DMS153 (cell line): Measurements from ENCODE around the gene MARCHF11.

Experiments
- DNase-seq: peaks from one replicate; lab custom pipeline; 2025; lab: John Stamatoyannopoulos, UW

Gene MARCHF11

DNA sequence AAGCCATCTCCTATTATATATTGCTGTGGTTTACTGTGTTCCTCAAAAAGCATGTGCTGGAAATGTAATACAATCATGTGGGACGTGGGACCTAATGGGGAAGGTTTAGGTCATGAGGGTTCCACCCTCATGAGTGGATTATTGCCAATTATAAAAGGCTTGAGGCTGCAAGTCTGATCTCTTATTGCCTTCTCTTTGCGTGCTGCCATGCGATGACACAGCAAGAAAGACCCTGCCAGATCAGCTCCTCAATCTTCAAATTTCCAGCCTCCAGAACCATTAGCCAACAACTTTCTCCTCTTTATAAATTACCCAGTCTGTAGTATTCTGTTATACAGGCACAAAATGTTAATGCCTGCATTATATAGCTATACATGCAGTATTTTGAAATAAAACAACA is 45.4 kb downstream of the MARCHF11 start:
- DNase-seq = no peak

DNA sequence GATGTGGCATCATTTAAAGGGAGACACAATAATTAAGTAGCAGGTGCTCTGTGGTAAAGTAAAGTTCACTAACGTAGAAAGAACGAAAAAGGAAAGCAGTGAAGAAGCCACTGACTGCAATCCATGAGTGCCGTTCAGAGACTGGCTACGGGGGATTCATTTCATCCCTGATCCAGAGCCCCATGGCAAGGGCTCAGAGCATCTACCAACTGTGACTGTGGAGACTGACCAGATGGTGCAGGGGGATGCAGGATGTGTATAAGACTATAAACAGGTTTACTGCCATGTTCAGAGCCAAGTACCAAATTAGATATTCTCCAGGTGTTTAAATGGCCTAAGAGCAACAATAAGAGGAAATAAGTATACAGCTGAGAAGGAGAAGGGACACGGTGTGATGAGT is 47.7 kb downstream of the MARCHF11 start:
- DNase-seq = no peak

GRCh38 chr5:16128944-16129343 is 50.6 kb downstream of the MARCHF11 start:
- no peak for DNase-seq

DNA sequence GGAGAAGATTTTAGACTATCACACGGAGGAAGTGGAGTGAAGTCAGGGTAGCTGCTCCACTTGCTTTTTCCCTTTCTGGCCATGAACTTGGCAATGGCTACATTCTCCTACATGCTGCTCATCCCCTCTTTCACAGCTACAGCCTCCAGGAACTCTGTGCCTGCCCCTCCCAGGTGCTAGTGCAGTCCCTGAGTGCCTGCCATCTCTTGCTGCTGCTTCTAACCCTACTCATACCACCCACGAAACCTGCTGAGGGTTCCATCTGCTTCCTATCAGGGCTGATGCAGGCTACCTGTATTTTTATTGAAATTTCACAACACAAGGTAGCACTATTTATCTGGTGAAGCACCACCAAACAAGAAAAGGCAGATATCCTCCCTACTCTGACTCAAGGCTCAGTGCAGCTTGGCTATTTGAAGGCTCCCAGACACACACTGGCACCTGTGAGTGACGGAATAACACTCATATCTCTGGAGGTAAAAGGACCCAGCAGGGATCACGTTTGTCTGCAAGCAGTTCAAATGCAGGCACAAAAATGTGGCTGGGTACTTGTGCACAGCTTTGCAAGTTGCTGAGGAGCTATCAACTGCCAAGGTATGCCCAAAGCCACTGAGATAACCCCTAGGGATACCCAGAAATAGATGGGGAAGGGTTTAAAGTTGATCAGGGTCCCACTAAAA is 51.6 kb downstream of the MARCHF11 start:
- DNase-seq = no peak

DNA sequence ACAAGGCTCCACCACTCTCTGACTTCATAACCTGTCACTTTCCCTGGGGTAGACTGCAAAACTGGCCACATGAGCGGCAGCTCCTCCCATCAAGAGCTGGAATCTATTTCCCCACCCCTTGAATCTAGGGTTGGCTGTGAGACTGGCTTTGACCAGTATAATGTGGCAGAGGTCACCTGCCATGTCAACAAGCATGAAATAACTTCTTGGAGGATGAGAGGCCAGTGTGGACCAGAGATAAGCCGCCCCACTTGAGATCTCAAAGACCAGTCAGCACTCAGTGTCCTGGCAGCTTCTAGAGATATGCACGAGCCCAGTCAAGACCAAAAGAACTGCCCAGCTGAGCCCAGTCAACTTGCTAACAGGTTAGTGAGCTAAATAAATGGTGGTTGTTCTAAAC is 59.0 kb downstream of the MARCHF11 start:
- no peak for DNase-seq

GRCh38 chr5:16119790-16120189 is 59.8 kb downstream of the MARCHF11 start:
- DNase-seq = no peak

- DNase-seq = no peak
These were observed 64.5 kb downstream of the MARCHF11 start for GRCh38 chr5:16115140-16115539.

DNA sequence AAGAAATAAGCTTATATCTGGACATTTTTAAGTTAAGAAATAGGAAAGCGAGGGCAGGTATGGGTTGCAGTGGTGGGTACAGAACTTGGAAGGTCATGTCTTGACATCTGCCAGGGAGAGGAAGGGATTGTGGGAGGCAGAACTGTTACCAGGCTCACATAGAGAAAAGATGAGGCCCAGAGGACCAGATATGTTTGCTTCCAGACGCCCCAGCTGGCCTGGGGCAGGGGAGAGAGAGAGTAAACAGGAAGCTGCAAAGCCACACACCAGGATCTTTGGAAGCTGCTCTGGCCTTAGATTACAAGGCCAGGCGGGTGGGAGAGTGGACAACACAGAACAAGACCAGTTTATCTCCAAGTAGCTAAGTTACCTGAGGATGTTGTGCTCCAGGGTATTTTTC is 71.2 kb downstream of the MARCHF11 start:
- no peak for DNase-seq

DNA sequence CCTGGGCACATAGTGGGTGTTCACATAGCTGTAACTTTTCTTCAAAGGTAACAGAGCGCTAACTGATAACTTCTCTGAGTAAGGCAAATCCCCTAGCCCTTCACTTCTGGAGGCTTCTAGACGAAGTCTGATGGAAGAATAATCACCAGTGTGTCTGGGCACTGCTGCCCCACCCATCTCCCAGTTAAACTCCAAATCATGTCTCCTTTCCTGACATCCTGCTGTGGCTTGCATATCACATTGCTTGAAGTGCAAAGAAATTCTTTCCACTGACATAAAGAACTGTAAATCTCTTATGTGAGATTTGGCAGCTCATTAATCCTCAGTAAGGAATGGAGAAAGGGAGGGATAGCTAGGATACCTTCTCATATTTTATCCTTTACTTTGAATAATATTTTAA is 74.6 kb downstream of the MARCHF11 start:
- no peak for DNase-seq

DNA sequence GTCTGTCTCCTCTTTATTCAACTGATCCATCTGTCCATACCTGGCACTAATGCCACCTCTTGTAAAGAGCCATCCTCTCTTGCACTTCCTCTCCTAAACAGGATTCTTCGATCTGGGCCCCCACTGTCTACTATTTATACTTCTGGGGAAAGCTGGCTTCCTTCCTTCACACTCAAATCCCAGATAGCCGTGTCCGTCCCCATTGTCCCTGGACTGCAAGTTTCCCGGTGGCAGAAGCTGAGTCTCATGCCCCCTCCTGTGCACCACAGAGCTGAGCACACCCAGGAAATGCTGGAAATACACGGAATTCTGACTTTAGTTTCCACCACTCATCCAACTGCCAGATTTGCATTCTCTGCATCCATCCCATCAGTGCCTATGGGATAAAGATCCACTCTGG is 84.0 kb downstream of the MARCHF11 start:
- DNase-seq = no peak

DNA sequence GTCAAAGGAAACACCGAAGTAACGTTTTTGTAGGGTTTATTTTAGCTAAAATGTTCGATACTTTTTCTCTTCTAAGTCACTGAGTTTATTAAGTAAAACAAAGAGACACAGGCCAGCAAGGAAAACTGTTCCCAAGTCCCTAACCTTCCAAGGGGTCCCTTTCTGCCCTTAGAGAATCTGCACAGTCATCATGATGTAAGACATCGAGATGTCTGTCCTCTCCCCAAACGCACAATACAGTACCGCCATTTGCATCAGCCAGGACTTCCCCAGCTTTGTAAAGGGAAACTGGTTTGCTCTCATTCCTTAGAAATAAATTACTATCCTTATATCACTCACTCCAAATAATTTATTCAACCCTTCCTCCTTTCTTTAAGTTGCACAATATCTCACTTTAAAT is 89.3 kb downstream of the MARCHF11 start:
- no peak for DNase-seq

DNA sequence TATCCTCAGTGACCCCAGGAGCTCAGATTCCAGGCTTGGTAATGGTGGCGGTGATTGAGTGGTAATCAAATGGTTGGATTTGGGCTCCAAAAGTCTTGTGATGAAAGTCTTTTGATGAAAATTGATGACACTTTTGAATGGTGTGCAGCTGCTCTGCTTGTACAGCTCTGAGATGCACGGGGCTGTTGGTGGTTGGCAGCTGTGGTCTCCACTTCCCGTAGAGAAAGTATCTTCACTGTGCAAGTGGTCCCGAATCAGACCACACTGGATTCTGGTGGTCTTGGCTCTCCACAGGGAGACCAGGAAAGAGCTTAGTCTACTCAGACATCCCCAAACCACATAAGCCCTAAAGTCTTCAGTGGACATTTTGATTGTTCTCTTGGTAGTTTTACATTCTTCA is 96.6 kb downstream of the MARCHF11 start:
- no peak for DNase-seq

- DNase-seq = no peak
These were observed 97.5 kb downstream of the MARCHF11 start for GRCh38 chr5:16082053-16082452.

- no peak for DNase-seq
These were observed 98.1 kb downstream of the MARCHF11 start for GRCh38 chr5:16081376-16081955.

GRCh38 chr5:16076657-16077056 is 102.9 kb downstream of the MARCHF11 start:
- DNase-seq = no peak

DNA sequence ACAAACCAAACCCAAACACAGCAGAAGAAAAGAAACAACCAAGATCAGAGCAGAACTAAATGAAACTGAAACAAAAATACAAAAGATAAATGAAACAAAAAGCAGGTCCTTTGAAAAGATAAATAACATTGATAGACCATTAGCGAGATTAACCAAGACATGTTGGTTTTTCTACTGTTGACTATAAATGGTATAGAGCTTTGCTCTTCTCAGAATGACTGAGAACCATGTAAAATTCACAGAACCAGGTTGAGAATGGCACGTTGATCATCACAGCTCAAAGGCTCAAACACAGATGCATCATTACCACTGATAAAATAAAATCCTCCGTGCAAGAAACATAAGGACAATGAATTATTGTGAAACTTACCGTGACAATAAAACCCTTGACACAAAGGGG is 105.2 kb downstream of the MARCHF11 start:
- DNase-seq = no peak

- DNase-seq = no peak
These were observed 107.0 kb downstream of the MARCHF11 start for GRCh38 chr5:16072616-16073015.

DNA sequence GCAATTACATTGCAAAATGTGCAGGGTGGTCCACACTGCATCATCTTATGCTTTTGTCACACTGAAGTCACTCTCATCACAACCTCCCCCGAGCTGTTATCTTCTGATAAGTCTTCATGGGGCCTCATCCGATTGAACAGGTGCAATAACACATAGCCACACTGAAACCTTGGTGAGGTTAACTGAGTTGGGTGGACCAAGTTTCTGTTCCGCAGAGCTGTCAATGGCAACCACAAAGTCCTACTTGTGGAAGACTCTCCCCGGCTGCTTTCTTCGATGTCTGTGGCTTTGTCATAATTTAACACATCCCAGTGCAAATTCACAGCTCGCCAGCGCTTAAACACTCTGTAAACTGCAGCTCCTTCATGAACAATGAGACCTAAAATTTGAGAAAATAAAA is 112.2 kb downstream of the MARCHF11 start:
- DNase-seq = no peak

GRCh38 chr5:16066810-16067209 is 112.8 kb downstream of the MARCHF11 start:
- DNase-seq = no peak

- no peak for DNase-seq
These were observed 113.3 kb downstream of the MARCHF11 start for GRCh38 chr5:16066320-16066719.

GRCh38 chr5:16065831-16066230 is 113.8 kb downstream of the MARCHF11 start:
- DNase-seq = no peak

- DNase-seq = no peak
These were observed 115.3 kb downstream of the MARCHF11 start for GRCh38 chr5:16064135-16064893.

DNA sequence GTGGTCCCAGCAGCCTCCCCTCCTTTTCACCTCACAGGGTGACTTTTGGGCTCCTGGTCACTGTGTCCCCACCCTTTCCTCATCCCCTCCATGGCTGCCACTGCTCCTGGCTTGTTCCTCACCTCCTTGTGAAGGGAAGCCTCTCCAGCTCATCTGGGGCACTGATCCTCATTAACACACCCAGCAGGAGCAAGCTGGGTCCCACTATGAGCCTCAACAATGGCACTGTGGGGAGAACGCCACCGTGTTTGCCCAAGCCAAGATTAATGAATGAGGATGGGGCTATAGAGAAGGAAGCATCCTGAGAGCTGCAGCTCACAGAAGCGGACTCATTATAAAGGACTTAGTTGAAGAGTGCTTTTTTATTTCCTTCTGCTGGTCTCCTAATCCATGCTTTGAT is 118.4 kb downstream of the MARCHF11 start:
- no peak for DNase-seq
